ENCODE measurements around the gene LAMA2.
"Not testable (repeated sequence)": the region's sequence is repeated elsewhere in the genome, so short reads cannot be mapped to it uniquely, and the experiment has no call there.

Gene LAMA2

DNA sequence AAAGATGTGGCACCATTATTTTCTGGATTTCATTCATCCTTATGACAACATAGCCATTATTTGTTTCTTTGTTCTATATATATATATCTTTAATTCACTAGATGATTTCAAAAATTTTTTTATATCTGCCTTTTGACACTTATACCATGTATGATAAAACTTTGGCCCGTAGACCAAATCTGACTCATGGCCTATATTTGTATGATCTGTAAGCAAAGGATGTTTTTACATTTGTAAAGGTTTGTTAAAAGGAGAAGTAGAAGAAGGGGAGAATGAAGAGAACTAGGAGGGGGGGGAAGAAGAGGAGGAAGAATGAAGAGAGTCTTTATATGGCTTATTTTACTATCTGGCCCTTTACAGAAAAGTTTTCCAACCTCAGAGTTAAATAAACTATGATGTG is 279.7 kb downstream of the LAMA2 start:
- Histone ChIP-seq H3K36me3 (replicated peaks) (no peaks in the 10 kb centered on the region), H3K27me3 (replicated peaks) (no peaks in the 10 kb centered on the region), H3K4me3 (ENCODE audit: low read depth, low read length) (no peak overlapping the region), H3K27ac (no peak overlapping the region)
- in situ Hi-C loops (cut with HindIII; ENCODE audit: low pct_ligation_motif_present, low sequenced_read_pairs): no loop called here
- TF ChIP-seq, protein P1, sequence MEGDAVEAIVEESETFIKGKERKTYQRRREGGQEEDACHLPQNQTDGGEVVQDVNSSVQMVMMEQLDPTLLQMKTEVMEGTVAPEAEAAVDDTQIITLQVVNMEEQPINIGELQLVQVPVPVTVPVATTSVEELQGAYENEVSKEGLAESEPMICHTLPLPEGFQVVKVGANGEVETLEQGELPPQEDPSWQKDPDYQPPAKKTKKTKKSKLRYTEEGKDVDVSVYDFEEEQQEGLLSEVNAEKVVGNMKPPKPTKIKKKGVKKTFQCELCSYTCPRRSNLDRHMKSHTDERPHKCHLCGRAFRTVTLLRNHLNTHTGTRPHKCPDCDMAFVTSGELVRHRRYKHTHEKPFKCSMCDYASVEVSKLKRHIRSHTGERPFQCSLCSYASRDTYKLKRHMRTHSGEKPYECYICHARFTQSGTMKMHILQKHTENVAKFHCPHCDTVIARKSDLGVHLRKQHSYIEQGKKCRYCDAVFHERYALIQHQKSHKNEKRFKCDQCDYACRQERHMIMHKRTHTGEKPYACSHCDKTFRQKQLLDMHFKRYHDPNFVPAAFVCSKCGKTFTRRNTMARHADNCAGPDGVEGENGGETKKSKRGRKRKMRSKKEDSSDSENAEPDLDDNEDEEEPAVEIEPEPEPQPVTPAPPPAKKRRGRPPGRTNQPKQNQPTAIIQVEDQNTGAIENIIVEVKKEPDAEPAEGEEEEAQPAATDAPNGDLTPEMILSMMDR (IDR thresholded peaks at IDR 0.05; ENCODE audit: low read depth, low read length, missing control alignments): no peak
- no peak for DNase-seq

DNA sequence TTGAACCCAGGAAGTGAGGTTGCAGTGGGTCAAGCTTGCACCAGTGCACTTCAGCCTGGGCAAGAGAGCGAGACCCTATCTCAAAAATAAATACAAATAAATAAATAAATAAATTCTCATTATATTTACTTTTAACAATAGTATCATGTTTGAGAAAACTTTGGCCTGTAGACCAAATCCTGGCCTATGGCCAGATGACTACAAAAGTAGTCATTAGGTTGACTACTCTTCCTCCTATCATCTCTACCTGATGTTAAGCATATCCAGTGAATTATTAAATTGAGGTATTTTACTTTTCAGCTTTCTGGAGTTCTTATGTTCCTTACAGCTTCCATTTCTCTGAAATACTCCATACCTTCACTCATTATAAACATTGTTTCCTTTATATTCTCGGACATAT is 280.6 kb downstream of the LAMA2 start:
- Histone ChIP-seq H3K4me3 (ENCODE audit: low read depth, low read length) (no peak overlapping the region), H3K27ac (no peak overlapping the region), H3K36me3 (replicated peaks) (no peaks in the 10 kb centered on the region), H3K27me3 (replicated peaks) (no peaks in the 10 kb centered on the region)
- TF ChIP-seq, protein P1 (IDR thresholded peaks at IDR 0.05; ENCODE audit: low read depth, low read length, missing control alignments): no peak
- no peak for DNase-seq
- in situ Hi-C loops (cut with HindIII; ENCODE audit: low pct_ligation_motif_present, low sequenced_read_pairs): no loop called here

DNA sequence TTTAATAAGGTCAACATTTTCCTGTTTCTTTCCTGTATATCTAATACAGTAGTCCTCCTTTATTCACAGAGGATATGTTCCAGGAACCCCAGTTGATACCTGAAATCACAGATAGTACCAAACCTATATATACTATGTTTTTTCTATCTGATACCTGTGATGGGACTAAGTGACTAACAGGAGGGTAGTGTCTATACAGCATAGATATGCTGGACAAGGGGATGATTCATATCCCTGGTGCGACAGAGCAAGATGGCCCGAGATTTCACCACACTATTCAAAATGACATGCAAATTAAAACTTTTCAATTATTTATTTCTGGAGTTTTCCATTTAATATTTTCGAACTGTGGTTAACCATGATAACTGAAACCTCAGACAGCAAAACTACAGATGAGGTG is 281.1 kb downstream of the LAMA2 start:
- H3K27ac ChIP-seq: no peak overlapping the region
- DNase-seq: no peak
- TF ChIP-seq, protein P1 (IDR thresholded peaks at IDR 0.05; ENCODE audit: low read depth, low read length, missing control alignments): no peak
- no peaks in the 10 kb centered on the region for H3K27me3 ChIP-seq (replicated peaks)
- H3K4me3 ChIP-seq (ENCODE audit: low read depth, low read length): no peak overlapping the region
- no peaks in the 10 kb centered on the region for H3K36me3 ChIP-seq (replicated peaks)
- in situ Hi-C loops (cut with HindIII; ENCODE audit: low pct_ligation_motif_present, low sequenced_read_pairs): no loop called here

DNA sequence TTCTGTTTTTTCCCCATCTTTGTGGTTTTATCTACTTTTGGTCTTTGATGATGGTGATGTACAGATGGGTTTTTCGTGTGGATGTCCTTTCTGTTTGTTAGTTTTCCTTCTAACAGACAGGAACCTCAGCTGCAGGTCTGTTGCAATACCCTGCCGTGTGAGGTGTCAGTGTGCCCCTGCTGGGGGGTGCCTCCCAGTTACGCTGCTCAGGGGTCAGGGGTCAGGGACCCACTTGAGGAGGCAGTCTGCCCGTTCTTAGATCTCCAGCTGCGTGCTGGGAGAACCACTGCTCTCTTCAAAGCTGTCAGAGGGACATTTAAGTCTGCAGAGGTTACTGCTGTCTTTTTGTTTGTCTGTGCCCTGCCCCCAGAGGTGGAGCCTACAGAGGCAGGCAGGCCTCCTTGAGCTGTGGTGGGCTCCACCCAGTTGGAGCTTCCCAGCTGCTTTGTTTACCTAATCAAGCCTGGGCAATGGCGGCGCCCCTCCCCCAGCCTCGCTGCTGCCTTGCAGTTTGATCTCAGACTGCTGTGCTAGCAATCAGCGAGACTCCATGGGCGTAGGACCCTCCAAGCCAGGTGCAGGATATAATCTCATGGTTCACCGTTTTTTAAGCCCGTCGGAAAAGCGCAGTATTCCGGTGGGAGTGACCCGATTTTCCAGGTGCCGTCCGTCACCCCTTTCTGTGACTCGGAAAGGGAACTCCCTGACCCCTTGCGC is 289.5 kb downstream of the LAMA2 start:
- H3K27me3 ChIP-seq (replicated peaks); H3K36me3 ChIP-seq (replicated peaks); H3K27ac ChIP-seq; in situ Hi-C loops (cut with HindIII; ENCODE audit: low pct_ligation_motif_present, low sequenced_read_pairs); DNase-seq: not testable (repeated sequence)
- H3K4me3 ChIP-seq (ENCODE audit: low read depth, low read length): peak overlapping the region; percentile 22

DNA sequence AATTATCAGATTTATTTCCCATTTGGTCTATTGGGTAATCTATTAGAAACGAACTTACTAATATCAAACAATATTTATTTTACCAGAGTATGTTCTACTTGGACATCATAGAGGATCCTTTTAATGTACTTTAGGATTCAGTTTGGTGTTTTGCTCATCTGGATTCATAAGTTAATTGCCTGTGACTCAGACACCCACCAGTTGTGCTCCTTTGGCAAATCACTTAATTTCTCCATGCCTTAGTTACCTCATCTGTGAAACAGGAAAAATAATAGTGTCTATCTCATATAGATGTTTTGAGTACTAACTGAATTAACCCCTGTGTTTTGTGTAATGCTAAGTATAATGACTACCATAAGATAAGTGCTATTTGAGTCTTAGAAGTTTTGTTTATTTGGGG is 292.1 kb downstream of the LAMA2 start:
- TF ChIP-seq, protein P1 (IDR thresholded peaks at IDR 0.05; ENCODE audit: low read depth, low read length, missing control alignments): no peak
- Histone ChIP-seq H3K27me3 (replicated peaks) (no peaks in the 10 kb centered on the region), H3K36me3 (replicated peaks) (no peaks in the 10 kb centered on the region), H3K4me3 (ENCODE audit: low read depth, low read length) (no peak overlapping the region), H3K27ac (no peak overlapping the region)
- no peak for DNase-seq
- in situ Hi-C loops (cut with HindIII; ENCODE audit: low pct_ligation_motif_present, low sequenced_read_pairs): no loop called here

DNA sequence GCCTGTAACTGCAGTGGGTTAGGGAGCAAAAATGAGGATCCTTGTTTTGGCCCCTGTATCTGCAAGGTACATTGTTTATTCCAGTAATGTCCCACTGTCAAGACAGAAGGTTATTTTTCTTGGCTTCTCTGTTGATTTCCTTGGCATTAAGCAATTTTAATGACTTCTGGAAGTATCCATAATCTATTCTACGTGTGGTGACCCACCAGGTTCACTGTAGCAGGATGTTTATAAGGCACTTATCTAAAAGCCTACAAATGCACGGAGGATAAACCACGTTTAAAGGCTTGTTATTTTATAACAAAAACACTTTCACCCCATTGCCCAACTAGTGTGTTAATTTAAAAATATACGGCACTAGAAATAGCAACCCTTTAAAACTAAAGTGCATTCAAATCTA is 294.9 kb downstream of the LAMA2 start:
- in situ Hi-C loops (cut with HindIII; ENCODE audit: low pct_ligation_motif_present, low sequenced_read_pairs): no loop called here
- no peak for DNase-seq
- TF ChIP-seq, protein P1 (IDR thresholded peaks at IDR 0.05; ENCODE audit: low read depth, low read length, missing control alignments): no peak

More for the DNA sequence above, 294.9 kb downstream of the LAMA2 start:
- H3K27me3 ChIP-seq (replicated peaks): no peaks in the 10 kb centered on the region
- no peak overlapping the region for H3K4me3 ChIP-seq (ENCODE audit: low read depth, low read length)
- H3K27ac ChIP-seq: no peak overlapping the region
- no peaks in the 10 kb centered on the region for H3K36me3 ChIP-seq (replicated peaks)
